HG02973 (cell line): ENCODE measurements around the gene GRK1.
"Not testable (repeated sequence)": the region's sequence is repeated elsewhere in the genome, so short reads cannot be mapped to it uniquely, and the experiment has no call there.

Experiments used
- ATAC-seq: cut with Tn5 transposase; IDR thresholded peaks from one replicate; pipeline ENCODE4 v1.9.1; 2021; ENCODE audit warnings: moderate library complexity; ENCODE audit not compliant: unreplicated experiment

The GRK1 gene

GRCh38 chr13:113740286-113740556, 73.2 kb downstream of the GRK1 start:
- ATAC-seq = no peak

GRCh38 chr13:113740661-113741060, 73.6 kb downstream of the GRK1 start:
- ATAC-seq = no peak

GRCh38 chr13:113741191-113741668, 74.2 kb downstream of the GRK1 start:
- no peak for ATAC-seq

GRCh38 chr13:113742000-113742441, 75.0 kb downstream of the GRK1 start:
- ATAC-seq = no peak

- ATAC-seq = no peak
Measured at GRCh38 chr13:113742445-113743120, 75.6 kb downstream of the GRK1 start.

GRCh38 chr13:113743366-113744195, 76.6 kb downstream of the GRK1 start:
- no peak for ATAC-seq

GRCh38 chr13:113744197-113745000, 77.4 kb downstream of the GRK1 start:
- no peak for ATAC-seq

- no peak for ATAC-seq
Measured at GRCh38 chr13:113745059-113745458, 78.0 kb downstream of the GRK1 start.

GRCh38 chr13:113745500-113746142, 78.6 kb downstream of the GRK1 start:
- not testable (repeated sequence) for ATAC-seq

- no peak for ATAC-seq
Measured at GRCh38 chr13:113746143-113746525, 79.1 kb downstream of the GRK1 start.

- no peak for ATAC-seq
Measured at GRCh38 chr13:113746671-113747070, 79.7 kb downstream of the GRK1 start.

- no peak for ATAC-seq
Measured at GRCh38 chr13:113747291-113747833, 80.3 kb downstream of the GRK1 start.

- ATAC-seq = no peak
Measured at GRCh38 chr13:113748101-113748861, 81.3 kb downstream of the GRK1 start.

GRCh38 chr13:113748862-113749451, 81.9 kb downstream of the GRK1 start:
- no peak for ATAC-seq

GRCh38 chr13:113749507-113749906, 82.5 kb downstream of the GRK1 start:
- no peak for ATAC-seq

- no peak for ATAC-seq
Measured at GRCh38 chr13:113749967-113750366, 82.9 kb downstream of the GRK1 start.

- ATAC-seq = no peak
Measured at GRCh38 chr13:113750554-113751399, 83.8 kb downstream of the GRK1 start.

GRCh38 chr13:113751491-113751890, 84.5 kb downstream of the GRK1 start:
- ATAC-seq = no peak
